Mononuclear cell (primary cell): ENCODE results near the gene EVL. TPM values are rescaled to one million over a fixed set of nuclear protein-coding genes. Genes with fewer than 3 reads are reported as not detected.
"Not testable (repeated sequence)": the region's sequence is repeated elsewhere in the genome, so short reads cannot be mapped to it uniquely, and the experiment has no call there.

Experiments
- H3K27me3 ChIP-seq: 2 replicates; pipeline ENCODE4 v1.6.0; 2011; ENCODE audit warnings: low read length, control low read depth; ENCODE audit not compliant: insufficient read depth
- H3K4me1 ChIP-seq: 2 replicates; pipeline ENCODE4 v1.5.1; 2011; ENCODE audit warnings: mild to moderate bottlenecking, low read length, control low read depth; ENCODE audit not compliant: insufficient read depth
- H3K4me3 ChIP-seq: 2 replicates; pipeline ENCODE4 v1.5.1; 2011; ENCODE audit warnings: mild to moderate bottlenecking, low read length, moderate library complexity
- H3K9me3 ChIP-seq: 2 replicates; pipeline ENCODE4 v1.5.1; 2011; ENCODE audit warnings: low read depth, mild to moderate bottlenecking, control low read depth, low read length
- total RNA-seq: library from RNA; depleted of rRNA; stranded (reverse); fragments of >200 nt; gene quantifications from one replicate; pipeline ENCODE4 v1.2.3, GENCODE V29; 2012

Gene EVL
- total RNA-seq, 1 donor = 425 TPM

- H3K4me3 ChIP-seq = no peak overlapping the region
- H3K4me1 ChIP-seq = peaks cover 9% of the 10 kb centered on the region
- no peaks in the 10 kb centered on the region for H3K9me3 ChIP-seq
- H3K27me3 ChIP-seq = no peaks in the 10 kb centered on the region
These were observed 86.9 kb downstream of the EVL start for GRCh38 chr14:100152091-100152490.

DNA sequence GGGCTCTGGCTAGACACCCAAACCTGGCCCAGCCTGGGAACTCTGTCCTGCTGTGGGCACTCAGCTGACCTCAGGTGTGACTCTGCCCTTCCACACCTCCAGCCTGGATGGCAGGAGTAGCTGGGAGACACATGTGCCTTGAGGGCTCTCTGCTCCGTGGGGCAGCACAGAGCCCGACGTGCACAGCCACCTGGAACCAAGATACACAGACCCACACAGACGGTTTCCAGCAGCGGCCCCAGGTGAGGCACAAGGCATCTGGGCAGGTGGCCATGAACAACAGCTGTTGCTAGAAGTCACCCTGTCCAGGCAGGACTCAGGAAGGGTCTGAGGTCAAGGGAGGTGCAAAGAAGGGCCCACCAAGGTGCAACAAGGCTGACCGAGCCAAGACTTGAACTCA lies 88.3 kb downstream of the EVL start:
- Histone ChIP-seq H3K4me1 (peaks cover under 1% of the 10 kb centered on the region), H3K9me3 (no peaks in the 10 kb centered on the region), H3K27me3 (peaks cover under 1% of the 10 kb centered on the region), H3K4me3 (no peak overlapping the region)

GRCh38 chr14:100155049-100155621 lies 89.9 kb downstream of the EVL start:
- Histone ChIP-seq H3K27me3 (peaks cover 12% of the 10 kb centered on the region), H3K4me1 (peaks cover 12% of the 10 kb centered on the region), H3K9me3 (no peaks in the 10 kb centered on the region), H3K4me3 (no peak overlapping the region)

DNA sequence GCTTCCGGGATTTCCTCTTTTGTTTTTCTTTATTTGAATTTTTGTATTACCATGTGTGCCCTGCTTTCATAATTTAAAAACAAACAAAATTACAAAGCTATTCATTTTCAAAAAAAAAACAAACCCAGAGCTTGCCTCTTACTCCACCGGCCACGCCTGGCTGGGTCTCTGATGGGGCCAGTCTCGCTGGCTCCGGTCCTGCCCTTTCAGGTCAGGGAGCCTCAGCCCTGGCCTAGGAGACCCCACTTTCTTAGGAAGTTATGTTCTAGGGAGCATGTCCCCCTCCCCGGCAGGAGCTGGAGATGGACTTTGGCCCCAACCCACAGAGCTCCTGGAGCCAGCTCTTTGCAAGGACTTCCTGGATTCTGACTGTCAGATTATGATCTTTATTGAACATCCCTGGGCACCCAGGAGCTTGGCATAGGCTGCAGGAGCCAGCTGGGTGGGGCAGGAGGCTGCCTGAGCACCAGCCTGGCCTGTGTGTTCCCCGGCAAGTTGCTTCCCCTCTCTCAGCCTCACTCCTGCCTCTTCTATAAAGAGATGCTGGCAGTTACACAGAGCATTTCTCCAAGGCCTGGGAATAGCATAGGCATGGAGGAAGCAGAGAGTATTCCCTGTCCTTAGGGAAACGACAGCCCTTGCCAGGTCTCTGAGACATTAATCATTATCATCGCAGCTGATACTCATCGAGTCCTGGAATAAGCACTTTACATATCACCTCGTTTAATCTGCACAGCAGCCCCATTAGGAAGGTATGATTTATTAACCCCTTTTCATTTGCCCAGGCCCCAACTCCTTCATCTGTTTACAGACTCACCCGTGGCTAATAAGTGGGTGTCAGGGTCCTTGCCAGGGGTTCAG lies 90.8 kb downstream of the EVL start:
- H3K4me3 ChIP-seq = no peak overlapping the region
- peaks cover 12% of the 10 kb centered on the region for H3K4me1 ChIP-seq
- peaks cover 15% of the 10 kb centered on the region for H3K27me3 ChIP-seq
- no peaks in the 10 kb centered on the region for H3K9me3 ChIP-seq

DNA sequence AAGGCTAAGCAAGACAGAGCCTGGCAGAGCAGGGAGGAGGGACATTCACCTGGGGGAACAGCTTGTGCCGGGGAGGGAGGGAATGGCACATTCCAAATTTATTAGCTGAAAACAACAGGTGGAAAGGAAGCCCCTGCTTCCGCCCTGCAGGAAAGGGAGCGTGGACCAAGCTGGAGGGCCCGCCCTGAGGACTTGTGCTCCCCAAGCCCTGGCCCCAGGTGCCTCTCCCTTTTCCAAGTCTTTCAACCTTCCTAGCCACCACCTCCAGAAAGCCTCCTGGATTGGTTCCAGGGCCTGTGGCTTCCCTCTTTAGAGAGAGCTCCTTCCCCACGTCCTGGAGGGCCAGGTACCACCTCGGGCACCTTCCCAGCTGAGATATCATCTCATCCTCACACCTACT lies 91.6 kb downstream of the EVL start:
- Histone ChIP-seq H3K4me1 (peaks cover 12% of the 10 kb centered on the region), H3K27me3 (peaks cover 15% of the 10 kb centered on the region), H3K4me3 (no peak overlapping the region), H3K9me3 (no peaks in the 10 kb centered on the region)

- H3K9me3 ChIP-seq, H3K4me3 ChIP-seq: not testable (repeated sequence)
- Histone ChIP-seq H3K27me3 (peaks cover 15% of the 10 kb centered on the region), H3K4me1 (peaks cover 12% of the 10 kb centered on the region)
These were observed 92.5 kb downstream of the EVL start for GRCh38 chr14:100157548-100158232.

- Histone ChIP-seq H3K4me3 (no peak overlapping the region), H3K4me1 (peaks cover 12% of the 10 kb centered on the region), H3K9me3 (no peaks in the 10 kb centered on the region), H3K27me3 (peaks cover 15% of the 10 kb centered on the region)
These were observed 93.4 kb downstream of the EVL start for GRCh38 chr14:100158566-100159093.

DNA sequence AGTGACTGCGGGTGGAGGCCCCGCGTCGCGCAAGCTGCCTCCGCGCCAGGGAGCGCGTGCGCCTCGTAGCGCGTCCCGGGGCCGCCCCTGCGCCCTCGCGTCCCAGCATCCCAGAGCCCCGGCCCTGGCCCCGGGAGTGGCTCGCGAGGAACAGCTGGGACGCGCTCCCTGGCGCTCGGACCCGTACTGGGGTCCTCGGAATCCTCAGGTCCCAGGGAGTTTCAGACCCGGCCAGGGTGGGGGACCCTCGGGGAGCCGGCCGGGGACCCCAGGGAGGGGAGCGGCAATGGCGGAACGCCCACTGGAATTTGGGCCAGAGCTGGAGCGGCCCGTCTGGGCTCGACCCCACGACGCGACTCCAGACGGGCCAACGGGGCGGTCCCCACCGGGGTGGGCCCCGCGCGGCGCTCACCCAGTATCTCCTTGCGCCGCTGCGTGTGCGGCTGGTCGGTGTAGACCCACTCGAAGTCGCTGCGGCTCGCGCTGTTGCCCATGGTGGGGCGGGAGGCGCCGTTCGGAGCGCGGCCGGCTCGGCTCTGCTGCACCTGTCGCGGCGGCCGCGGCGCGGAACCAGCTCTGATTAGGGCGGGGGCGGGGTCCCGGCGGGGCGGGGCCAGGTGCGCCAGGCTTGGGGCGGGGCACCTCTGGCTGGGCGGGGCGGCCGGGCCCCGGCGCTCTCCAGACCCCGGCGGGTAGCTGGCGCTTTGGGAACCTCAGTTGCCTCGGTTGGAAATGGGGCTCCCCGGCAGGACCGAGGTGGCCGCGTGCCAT lies 94.1 kb downstream of the EVL start, which contains the start of gene DEGS2:
TSS of gene DEGS2 (minus strand) at position 552 of the 771 bp plus-strand sequence. CDS start at position 494, 58 bp downstream.
- peaks cover 12% of the 10 kb centered on the region for H3K4me1 ChIP-seq
- H3K4me3 ChIP-seq = peak within 1 kb of the TSS; percentile 12
- no peaks in the 10 kb centered on the region for H3K9me3 ChIP-seq
- peaks cover 15% of the 10 kb centered on the region for H3K27me3 ChIP-seq

- Histone ChIP-seq H3K9me3 (no peaks in the 10 kb centered on the region), H3K27me3 (peaks cover 15% of the 10 kb centered on the region), H3K4me3 (no peak overlapping the region), H3K4me1 (peaks cover 12% of the 10 kb centered on the region)
These were observed 94.8 kb downstream of the EVL start for GRCh38 chr14:100159865-100160533.

DNA sequence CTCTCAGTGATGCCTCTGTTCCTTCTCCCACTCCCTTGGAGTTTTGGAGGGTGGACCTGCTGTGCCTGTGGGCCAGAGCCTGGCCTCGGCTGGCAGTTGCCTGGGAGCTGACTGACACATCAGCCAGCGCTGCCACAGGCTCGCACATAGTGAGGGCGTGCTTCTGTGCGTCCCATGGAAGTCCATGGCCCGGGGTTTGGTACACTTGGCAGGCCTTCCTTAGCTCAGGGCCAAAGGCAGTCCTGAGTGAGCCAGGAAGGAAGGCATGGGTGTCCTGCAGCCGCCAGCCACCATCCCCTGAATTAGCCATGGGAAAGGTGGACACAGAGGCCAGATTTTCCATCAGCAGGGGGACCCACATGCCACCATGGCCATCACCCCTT lies 95.3 kb downstream of the EVL start:
- H3K27me3 ChIP-seq = peaks cover 15% of the 10 kb centered on the region
- no peaks in the 10 kb centered on the region for H3K9me3 ChIP-seq
- no peak overlapping the region for H3K4me3 ChIP-seq
- H3K4me1 ChIP-seq = peaks cover 12% of the 10 kb centered on the region

GRCh38 chr14:100165376-100165775 lies 100.2 kb downstream of the EVL start:
- Histone ChIP-seq H3K4me1 (peaks cover 9% of the 10 kb centered on the region), H3K9me3 (no peaks in the 10 kb centered on the region), H3K4me3 (no peak overlapping the region), H3K27me3 (peaks cover 1% of the 10 kb centered on the region)

- H3K4me1 ChIP-seq = peaks cover 9% of the 10 kb centered on the region
- H3K4me3 ChIP-seq = no peak overlapping the region
- H3K27me3 ChIP-seq = no peaks in the 10 kb centered on the region
- no peaks in the 10 kb centered on the region for H3K9me3 ChIP-seq
These were observed 100.7 kb downstream of the EVL start for GRCh38 chr14:100165831-100166440.

DNA sequence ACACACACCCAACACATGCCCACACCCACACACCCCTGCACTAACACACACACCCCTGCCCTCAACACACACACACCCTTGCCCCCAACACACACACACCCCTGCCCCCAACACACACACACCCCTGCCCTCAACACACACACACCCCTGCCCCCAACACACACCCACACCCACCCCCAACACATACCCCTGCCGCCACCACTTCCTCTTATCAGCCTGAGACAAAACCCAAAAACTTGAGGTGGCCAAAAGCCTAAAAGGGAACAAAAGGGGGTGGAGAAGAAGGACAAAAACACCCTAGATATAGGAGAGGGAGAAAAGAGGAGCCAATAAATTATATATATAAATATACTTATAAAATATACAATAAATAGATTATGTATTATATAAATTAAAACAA lies 103.3 kb downstream of the EVL start:
- Histone ChIP-seq H3K27me3 (no peaks in the 10 kb centered on the region), H3K4me3 (no peak overlapping the region), H3K9me3 (no peaks in the 10 kb centered on the region), H3K4me1 (peaks cover 9% of the 10 kb centered on the region)

DNA sequence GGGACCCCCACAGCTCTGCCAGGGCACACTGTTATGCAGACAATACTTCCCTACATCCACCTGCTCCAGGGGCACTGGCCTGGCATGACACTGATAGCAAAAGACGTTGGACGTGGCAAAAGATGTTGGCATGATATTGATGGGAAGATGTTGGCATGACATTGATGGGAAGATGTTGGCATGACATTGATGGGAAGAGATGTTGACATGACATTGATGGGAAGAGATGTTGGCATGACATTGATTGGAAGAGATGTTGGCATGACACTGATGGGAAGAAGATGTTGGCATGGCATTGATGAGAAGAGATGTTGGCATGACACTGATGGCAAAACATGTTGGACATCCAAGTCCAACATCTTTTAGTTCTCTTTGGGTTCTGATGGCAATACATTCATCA lies 105.7 kb downstream of the EVL start:
- H3K9me3 ChIP-seq = no peaks in the 10 kb centered on the region
- H3K4me3 ChIP-seq = no peak overlapping the region
- H3K27me3 ChIP-seq = no peaks in the 10 kb centered on the region
- peaks cover 9% of the 10 kb centered on the region for H3K4me1 ChIP-seq
